Liver (tissue), 9 donors: ENCODE measurements around the gene KDM4C. TPM values are rescaled to one million over a fixed set of nuclear protein-coding genes. Genes with fewer than 3 reads are reported as not detected.

Experiments
- DNase-seq: peaks from one replicate; pipeline ENCODE4 v3.0.0-alpha.2; 2017; ENCODE audit warnings: low spot score
- H3K27ac ChIP-seq, 2 donors: one replicate each; pipeline ENCODE4 v1.7.0; 2013; ENCODE audit warnings: inconsistent platforms in 2 of 2, low read length in 2 of 2, control low read depth in 1 of 2, low read depth in 1 of 2, mild to moderate bottlenecking in 1 of 2
- H3K27me3 ChIP-seq, 4 donors: one replicate each; pipeline versions ENCODE4 v1.6.1 to v1.7.0; 2013; ENCODE audit warnings: low read length in 3 of 4, inconsistent platforms in 1 of 4, mild to moderate bottlenecking in 1 of 4, moderate library complexity in 1 of 4; ENCODE audit not compliant: control insufficient read depth in 4 of 4, insufficient read depth in 4 of 4
- H3K36me3 ChIP-seq, 4 donors: one replicate each; pipeline versions ENCODE4 v1.6.1 to v1.7.0; 2013; ENCODE audit warnings: low read length in 3 of 4, mild to moderate bottlenecking in 3 of 4, low read depth in 1 of 4, moderate library complexity in 1 of 4; ENCODE audit not compliant: control insufficient read depth in 4 of 4, insufficient read depth in 3 of 4
- H3K4me1 ChIP-seq, 4 donors: one replicate each; pipeline versions ENCODE4 v1.6.1 to v1.7.0; 2013; ENCODE audit warnings: low read length in 3 of 4, mild to moderate bottlenecking in 3 of 4, moderate library complexity in 1 of 4; ENCODE audit not compliant: control insufficient read depth in 4 of 4, insufficient read depth in 4 of 4
- H3K4me3 ChIP-seq, 3 donors: one replicate each; pipeline versions ENCODE4 v1.6.1 to v1.7.0; 2013; ENCODE audit warnings: low read length in 3 of 3, control low read depth in 1 of 3, low read depth in 1 of 3, mild to moderate bottlenecking in 1 of 3
- H3K9ac ChIP-seq, 2 donors: one replicate each; pipeline ENCODE4 v1.7.0; 2013; ENCODE audit warnings: low read length in 2 of 2, mild to moderate bottlenecking in 2 of 2, moderate library complexity in 2 of 2, control low read depth in 1 of 2, low read depth in 1 of 2
- H3K9me3 ChIP-seq, 4 donors: one replicate each; pipeline versions ENCODE4 v1.6.1 to v1.7.0; 2013; ENCODE audit warnings: low read length in 3 of 4; ENCODE audit not compliant: control insufficient read depth in 4 of 4
- ATF3 ChIP-seq: IDR thresholded peaks from 2 replicates; pipeline ENCODE4 v1.6.1; 2016; ENCODE audit warnings: antibody characterized with exemption
- EGR1 ChIP-seq, 2 donors: IDR thresholded peaks; 2 replicates each; pipeline ENCODE4 v1.6.1; 2016 to 2018; ENCODE audit warnings: antibody characterized with exemption in 2 of 2, low read depth in 2 of 2
- FOXA1 ChIP-seq: IDR thresholded peaks from 2 replicates; pipeline ENCODE4 v1.6.1; 2016; ENCODE audit warnings: antibody characterized with exemption
- FOXA2 ChIP-seq: IDR thresholded peaks from 2 replicates; pipeline ENCODE4 v1.6.1; 2016; ENCODE audit warnings: antibody characterized with exemption
- GABPA ChIP-seq, 2 donors: IDR thresholded peaks in 1 of 2; conservative IDR thresholded peaks in 1 of 2; 2 replicates each; pipeline ENCODE4 v1.6.1; 2016; ENCODE audit warnings: antibody characterized with exemption in 2 of 2, mild to moderate bottlenecking in 1 of 2, moderate library complexity in 1 of 2
- HNF4A ChIP-seq, 2 donors: conservative IDR thresholded peaks; 2 replicates each; pipeline ENCODE4 v1.6.1; 2016; ENCODE audit warnings: antibody characterized with exemption in 2 of 2, mild to moderate bottlenecking in 2 of 2
- NR2F2 ChIP-seq: IDR thresholded peaks from 2 replicates; pipeline ENCODE4 v1.6.1; 2016; ENCODE audit warnings: antibody characterized with exemption
- RAD21 ChIP-seq, 2 donors: IDR thresholded peaks; 2 replicates each; pipeline ENCODE4 v1.6.1; 2016; ENCODE audit warnings: antibody characterized with exemption in 2 of 2, mild to moderate bottlenecking in 2 of 2
- SP1 ChIP-seq: IDR thresholded peaks from 2 replicates; pipeline ENCODE4 v1.6.1; 2018; ENCODE audit warnings: antibody characterized with exemption, mild to moderate bottlenecking
- YY1 ChIP-seq: IDR thresholded peaks from 2 replicates; pipeline ENCODE4 v1.6.1; 2016; ENCODE audit warnings: antibody characterized with exemption, mild to moderate bottlenecking
- ZBTB33 ChIP-seq: IDR thresholded peaks from 2 replicates; pipeline ENCODE4 v1.6.1; 2016; ENCODE audit warnings: antibody characterized with exemption
- WGBS: extraction: QIAGEN DNeasy Blood & Tissue Kit; methylation state at CpG from one replicate; pipeline ENCODE4 v1.1.7; 2013; 5-methylcytosine and 5-hydroxymethylcytosine counted together
- polyA plus RNA-seq, 2 donors: library from polyadenylated mRNA; stranded (reverse) in 1 of 2; unstranded in 1 of 2; fragments of 200-250 nt in 1 of 2; fragments of >200 nt in 1 of 2; fragmentation: Nextera tagmentation in 1 of 2; extraction: Ambion mirVana in 1 of 2; gene quantifications; one replicate each; pipeline versions ENCODE4 v1.2.1 to v1.2.3, GENCODE V29; 2013 to 2015
- total RNA-seq, 2 donors: library from RNA; depleted of rRNA; stranded (reverse); fragments of >200 nt; gene quantifications; one replicate each; pipeline ENCODE4 v1.2.3, GENCODE V29; 2014
- TF ChIP-seq, protein P1 (sequence below): fragments of 150-350 bp; IDR thresholded peaks from 2 replicates; pipeline ENCODE4 v1.5.1; 2017; ENCODE audit warnings: improper control_type of control experiment, low read depth, low read length; ENCODE audit not compliant: missing input control
- donor health status: healthy.
- donor health status: healthy.
- donor health status: healthy.
- donor health status: healthy.
- donor health status: healthy.

Gene KDM4C
- total and polyA plus RNA-seq, 4 donors, result 4.3 to 40.2 (median 24.0) TPM

DNA sequence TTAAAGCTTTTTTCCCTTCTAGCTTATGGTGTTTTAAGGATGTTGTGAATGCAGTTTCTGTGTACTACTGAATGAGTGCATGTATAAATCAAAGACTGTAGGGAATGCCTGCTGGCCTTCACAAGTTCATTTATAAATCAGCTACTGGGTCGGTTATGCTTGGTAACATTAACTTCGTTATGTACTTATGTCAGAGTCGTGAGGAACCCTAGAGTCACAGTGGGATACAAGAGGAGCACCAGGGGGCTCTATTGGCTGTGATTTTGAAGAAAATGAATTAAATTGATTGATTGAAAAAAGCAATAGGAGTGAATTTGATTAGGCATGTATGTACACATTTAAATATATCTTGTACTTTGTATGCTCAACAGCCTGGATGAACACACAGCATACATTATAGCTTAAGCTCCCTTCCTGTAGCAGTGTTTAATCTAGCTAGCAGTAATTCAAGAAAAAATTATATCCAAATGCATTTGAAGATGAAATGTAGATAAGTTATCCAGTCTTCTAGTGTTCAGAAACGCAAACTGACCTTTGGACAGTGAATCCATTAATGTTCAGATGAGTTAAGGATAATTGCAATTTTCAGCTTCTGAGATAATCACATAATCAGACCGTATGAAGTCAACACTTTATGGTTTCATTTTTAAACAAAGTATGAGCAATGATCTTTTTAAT, 204.2 kb downstream of the KDM4C start:
- Histone ChIP-seq H3K27ac (no peak overlapping the region), H3K9me3 (no peaks in the 10 kb centered on the region), H3K9ac (no peak overlapping the region), H3K27me3 (no peaks in the 10 kb centered on the region), H3K4me3 (no peak overlapping the region), H3K4me1 (peaks cover 0 to 2% (median 0%) of the 10 kb centered on the region in 4 donors), H3K36me3 (no peaks in the 10 kb centered on the region)
- no peak for TF ChIP-seq SP1
- TF ChIP-seq ZBTB33, result no peak
- no peak for TF ChIP-seq HNF4A (conservative IDR thresholded peaks at IDR 0.05)
- TF ChIP-seq YY1, result no peak
- TF ChIP-seq, protein P1, sequence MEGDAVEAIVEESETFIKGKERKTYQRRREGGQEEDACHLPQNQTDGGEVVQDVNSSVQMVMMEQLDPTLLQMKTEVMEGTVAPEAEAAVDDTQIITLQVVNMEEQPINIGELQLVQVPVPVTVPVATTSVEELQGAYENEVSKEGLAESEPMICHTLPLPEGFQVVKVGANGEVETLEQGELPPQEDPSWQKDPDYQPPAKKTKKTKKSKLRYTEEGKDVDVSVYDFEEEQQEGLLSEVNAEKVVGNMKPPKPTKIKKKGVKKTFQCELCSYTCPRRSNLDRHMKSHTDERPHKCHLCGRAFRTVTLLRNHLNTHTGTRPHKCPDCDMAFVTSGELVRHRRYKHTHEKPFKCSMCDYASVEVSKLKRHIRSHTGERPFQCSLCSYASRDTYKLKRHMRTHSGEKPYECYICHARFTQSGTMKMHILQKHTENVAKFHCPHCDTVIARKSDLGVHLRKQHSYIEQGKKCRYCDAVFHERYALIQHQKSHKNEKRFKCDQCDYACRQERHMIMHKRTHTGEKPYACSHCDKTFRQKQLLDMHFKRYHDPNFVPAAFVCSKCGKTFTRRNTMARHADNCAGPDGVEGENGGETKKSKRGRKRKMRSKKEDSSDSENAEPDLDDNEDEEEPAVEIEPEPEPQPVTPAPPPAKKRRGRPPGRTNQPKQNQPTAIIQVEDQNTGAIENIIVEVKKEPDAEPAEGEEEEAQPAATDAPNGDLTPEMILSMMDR, result no peak
- TF ChIP-seq NR2F2, result no peak
- no peak for TF ChIP-seq EGR1 (IDR thresholded peaks at IDR 0.05; ENCODE audit: low read depth in 2 of 2)
- TF ChIP-seq FOXA1, result no peak
- WGBS, result 87% methylated on average over 5 of the region's 5 CpGs
- no peak for DNase-seq

GRCh38 chr9:6965566-6965965, 207.8 kb downstream of the KDM4C start:
- H3K27me3 ChIP-seq, result no peaks in the 10 kb centered on the region
- TF ChIP-seq ZBTB33 (no peak), ATF3 (no peak), HNF4A (conservative IDR thresholded peaks at IDR 0.05) (no peak), RAD21 (IDR thresholded peaks at IDR 0.05) (no peak), SP1 (no peak), GABPA (IDR thresholded peaks at IDR 0.05 in 1 of 2, conservative IDR thresholded peaks at IDR 0.05 in 1 of 2) (no peak), FOXA1 (no peak), FOXA2 (no peak)
- TF ChIP-seq, protein P1, result no peak
- DNase-seq, result no peak
- no peaks in the 10 kb centered on the region for H3K9me3 ChIP-seq
- H3K4me1 ChIP-seq, result peaks cover 0 to 2% (median 0%) of the 10 kb centered on the region in 4 donors
- WGBS, result 100% methylated on average over 1 of the region's 1 CpG
- H3K9ac ChIP-seq, result no peak overlapping the region
- no peak overlapping the region for H3K4me3 ChIP-seq
- no peaks in the 10 kb centered on the region for H3K36me3 ChIP-seq
- no peak overlapping the region for H3K27ac ChIP-seq
